Measurements from ENCODE around the gene SPRING1.

SPRING1 gene

GRCh38 chr12:116726694-116727093, 11.2 kb downstream of the SPRING1 start:
- Histone ChIP-seq H3K9me3 (no peaks in the 10 kb centered on the region), H3K4me3 (ENCODE audit: low read depth, low read length) (no peak overlapping the region), H3K36me3 (peaks cover 3% of the 10 kb centered on the region; the same call in 1 of the 2 replicates), H3K27me3 (no peaks in the 10 kb centered on the region), H3K4me1 (no peaks in the 10 kb centered on the region)
- DNase-seq: no peak
- no peak for TF ChIP-seq CTCF (IDR thresholded peaks at IDR 0.05; ENCODE audit: low read depth, low read length)

- H3K4me3 ChIP-seq (ENCODE audit: low read depth, low read length): no peak overlapping the region
- no peaks in the 10 kb centered on the region for H3K4me1 ChIP-seq
- no peak for TF ChIP-seq CTCF (IDR thresholded peaks at IDR 0.05; ENCODE audit: low read depth, low read length)
- DNase-seq: no peak
- no peaks in the 10 kb centered on the region for H3K9me3 ChIP-seq
- no peaks in the 10 kb centered on the region for H3K27me3 ChIP-seq
- peaks cover 6% of the 10 kb centered on the region for H3K36me3 ChIP-seq
Observed at GRCh38 chr12:116722245-116722644, 15.6 kb downstream of the SPRING1 start.

- Histone ChIP-seq H3K9me3 (no peaks in the 10 kb centered on the region), H3K36me3 (peaks cover 6% of the 10 kb centered on the region), H3K4me1 (no peaks in the 10 kb centered on the region), H3K27me3 (no peaks in the 10 kb centered on the region), H3K4me3 (ENCODE audit: low read depth, low read length) (no peak overlapping the region)
- TF ChIP-seq CTCF (IDR thresholded peaks at IDR 0.05; ENCODE audit: low read depth, low read length): no peak
- DNase-seq: no peak
Observed at GRCh38 chr12:116719731-116720528, 17.9 kb downstream of the SPRING1 start.

- H3K36me3 ChIP-seq: peaks cover 6% of the 10 kb centered on the region
- DNase-seq: no peak
Observed at GRCh38 chr12:116718655-116719454, 19.0 kb downstream of the SPRING1 start.

GRCh38 chr12:116717466-116718437, 20.1 kb downstream of the SPRING1 start:
- TF ChIP-seq CTCF (IDR thresholded peaks at IDR 0.05; ENCODE audit: low read depth, low read length): no peak
- Histone ChIP-seq H3K4me3 (ENCODE audit: low read depth, low read length) (no peak overlapping the region), H3K27me3 (no peaks in the 10 kb centered on the region), H3K9me3 (no peaks in the 10 kb centered on the region), H3K4me1 (peaks cover 6% of the 10 kb centered on the region), H3K36me3 (peaks cover 5% of the 10 kb centered on the region)
- DNase-seq: no peak

More at GRCh38 chr12:116718655-116719454, 19.0 kb downstream of the SPRING1 start:
- H3K4me3 ChIP-seq (ENCODE audit: low read depth, low read length): no peak overlapping the region
- no peaks in the 10 kb centered on the region for H3K4me1 ChIP-seq
- H3K27me3 ChIP-seq: no peaks in the 10 kb centered on the region
- TF ChIP-seq CTCF (IDR thresholded peaks at IDR 0.05; ENCODE audit: low read depth, low read length): no peak
- H3K9me3 ChIP-seq: no peaks in the 10 kb centered on the region
